Measurements from ENCODE around the gene FASTK.

Gene FASTK

DNA sequence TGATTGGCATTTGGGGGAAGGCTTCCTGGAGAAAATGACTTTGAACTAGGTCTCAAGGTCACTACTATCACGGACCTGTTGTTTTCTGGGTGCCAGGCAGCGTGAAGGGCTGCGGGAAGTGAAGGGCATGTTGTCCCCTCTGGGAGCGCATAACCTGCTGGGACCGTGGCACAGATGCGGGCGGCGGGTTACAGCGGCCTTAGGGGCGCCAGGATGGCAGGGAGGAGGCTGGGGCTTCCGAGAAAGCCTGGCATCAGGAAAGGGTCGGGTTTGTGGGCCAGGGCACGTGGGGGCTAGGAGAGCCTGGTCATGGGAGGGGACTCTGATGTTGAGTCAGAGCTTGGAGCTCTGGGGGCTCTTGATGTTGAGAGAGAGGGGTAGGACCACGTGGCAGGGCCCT, 15.1 kb downstream of the FASTK start:
- DNase-seq (ENCODE audit: low read depth in 2 of 2) = no peak

DNA sequence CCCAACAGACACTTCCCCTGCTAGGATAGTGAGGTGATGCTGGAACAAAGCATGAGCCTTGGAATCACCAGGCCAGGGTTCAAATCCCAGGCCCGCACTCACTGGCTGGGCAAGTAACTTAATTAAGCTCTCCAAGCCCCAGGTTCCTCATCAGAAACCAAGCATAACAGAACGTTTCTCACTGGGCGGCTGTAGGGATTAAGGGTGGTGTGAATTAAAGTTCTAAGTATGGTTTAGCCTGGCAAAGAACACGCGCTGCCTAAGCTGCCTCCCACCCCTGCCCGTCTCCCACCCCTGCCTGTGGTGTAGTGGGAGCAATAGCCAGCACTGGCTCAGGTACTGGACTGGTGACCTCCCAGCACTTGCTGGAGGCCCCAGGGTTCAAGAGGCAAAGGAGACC, 15.6 kb downstream of the FASTK start:
- no peak for DNase-seq (ENCODE audit: low read depth in 2 of 2)

DNA sequence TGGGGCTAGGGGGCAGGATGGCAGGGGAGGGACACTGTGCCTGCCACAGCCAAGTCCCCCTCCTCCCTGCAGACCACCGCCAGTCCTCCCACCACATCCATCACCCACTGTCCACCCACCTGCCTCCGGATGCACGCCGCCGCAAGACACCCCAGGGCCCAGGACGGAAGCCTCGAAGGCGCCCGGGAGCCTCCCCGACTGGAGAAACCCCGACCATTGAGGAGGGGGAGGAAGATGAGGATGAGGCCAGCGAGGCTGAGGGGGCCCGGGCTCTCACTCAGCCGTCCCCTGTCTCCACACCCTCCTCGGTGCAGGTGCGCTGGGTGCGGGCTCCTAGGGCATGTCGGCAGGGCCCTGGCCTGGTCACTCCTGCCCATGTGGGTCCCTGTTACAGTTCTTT, 16.2 kb downstream of the FASTK start:
- no peak for DNase-seq (ENCODE audit: low read depth in 2 of 2)

DNA sequence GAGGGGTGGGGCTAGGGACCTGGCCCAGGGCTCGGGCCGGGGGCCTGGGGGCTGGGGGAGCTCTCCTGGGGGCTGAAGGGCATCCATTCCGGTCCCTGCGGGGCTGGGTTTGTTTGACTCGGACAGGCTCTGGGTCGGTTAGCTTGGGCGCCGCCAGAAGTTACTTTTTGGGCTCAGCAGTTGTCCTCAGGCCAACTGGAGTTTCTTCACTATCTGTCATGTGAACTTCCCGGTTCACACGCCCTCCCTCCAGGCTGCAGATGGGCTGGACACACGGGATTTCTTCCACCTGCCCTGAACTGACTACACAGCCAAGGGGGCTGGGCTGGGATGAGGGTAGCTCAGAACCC, 17.4 kb downstream of the FASTK start:
- no peak for DNase-seq (ENCODE audit: low read depth in 2 of 2)

DNA sequence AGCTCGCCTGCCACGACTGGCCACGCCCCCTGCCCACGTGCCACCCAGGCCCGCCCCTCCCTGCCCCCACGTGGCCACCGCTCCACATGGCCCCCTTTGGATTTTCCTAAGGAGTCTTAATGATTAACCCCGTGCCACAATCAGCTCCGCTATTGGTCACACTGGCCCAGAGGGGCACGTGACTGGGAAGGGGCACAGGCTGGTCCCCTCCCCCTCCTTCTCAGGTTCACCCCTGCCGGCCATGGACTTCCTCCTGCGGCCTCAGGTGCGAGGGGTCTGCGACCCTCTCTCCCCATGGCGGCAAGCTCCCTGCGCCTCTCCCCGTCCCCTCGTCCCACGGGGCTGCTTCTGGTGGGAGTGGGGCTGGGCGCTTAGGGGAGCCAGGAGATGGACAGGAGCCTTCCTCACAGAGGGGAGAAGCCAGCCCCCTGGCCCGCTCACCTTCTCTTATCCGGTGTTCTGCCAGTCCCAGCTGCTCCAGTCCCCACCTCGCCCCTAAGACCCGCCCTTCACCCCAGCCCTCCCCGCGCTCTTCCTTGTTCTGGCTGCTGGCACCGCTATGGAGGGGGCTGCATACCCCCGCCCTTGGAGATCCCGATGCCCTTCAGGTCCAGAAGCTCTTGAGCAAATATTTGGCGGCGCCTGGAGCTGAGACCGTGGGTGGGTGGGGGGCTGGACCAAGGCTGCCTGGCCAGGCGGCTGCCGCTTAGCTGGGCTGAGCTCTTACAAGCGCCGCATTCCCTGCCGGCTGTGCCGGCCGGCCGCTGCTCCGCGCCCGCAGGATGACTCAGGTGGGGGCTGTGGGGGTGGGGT, 18.0 kb downstream of the FASTK start:
- no peak for DNase-seq (ENCODE audit: low read depth in 2 of 2)

DNA sequence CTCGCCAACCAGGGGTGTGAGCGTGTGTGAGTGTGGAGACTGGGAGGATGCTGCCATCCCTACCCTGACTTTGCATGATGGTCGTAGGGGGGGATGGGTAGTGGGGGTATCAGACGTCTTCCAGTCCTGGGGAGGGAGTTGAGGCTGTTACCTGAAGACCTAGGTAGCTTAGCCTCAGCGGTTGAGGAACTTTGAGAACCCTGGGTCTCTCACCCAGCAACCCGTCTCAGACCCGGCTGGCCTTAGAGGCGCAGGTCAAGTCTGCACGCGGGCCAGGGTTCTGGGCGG, 18.6 kb downstream of the FASTK start:
- no peak for DNase-seq (ENCODE audit: low read depth in 2 of 2)

DNA sequence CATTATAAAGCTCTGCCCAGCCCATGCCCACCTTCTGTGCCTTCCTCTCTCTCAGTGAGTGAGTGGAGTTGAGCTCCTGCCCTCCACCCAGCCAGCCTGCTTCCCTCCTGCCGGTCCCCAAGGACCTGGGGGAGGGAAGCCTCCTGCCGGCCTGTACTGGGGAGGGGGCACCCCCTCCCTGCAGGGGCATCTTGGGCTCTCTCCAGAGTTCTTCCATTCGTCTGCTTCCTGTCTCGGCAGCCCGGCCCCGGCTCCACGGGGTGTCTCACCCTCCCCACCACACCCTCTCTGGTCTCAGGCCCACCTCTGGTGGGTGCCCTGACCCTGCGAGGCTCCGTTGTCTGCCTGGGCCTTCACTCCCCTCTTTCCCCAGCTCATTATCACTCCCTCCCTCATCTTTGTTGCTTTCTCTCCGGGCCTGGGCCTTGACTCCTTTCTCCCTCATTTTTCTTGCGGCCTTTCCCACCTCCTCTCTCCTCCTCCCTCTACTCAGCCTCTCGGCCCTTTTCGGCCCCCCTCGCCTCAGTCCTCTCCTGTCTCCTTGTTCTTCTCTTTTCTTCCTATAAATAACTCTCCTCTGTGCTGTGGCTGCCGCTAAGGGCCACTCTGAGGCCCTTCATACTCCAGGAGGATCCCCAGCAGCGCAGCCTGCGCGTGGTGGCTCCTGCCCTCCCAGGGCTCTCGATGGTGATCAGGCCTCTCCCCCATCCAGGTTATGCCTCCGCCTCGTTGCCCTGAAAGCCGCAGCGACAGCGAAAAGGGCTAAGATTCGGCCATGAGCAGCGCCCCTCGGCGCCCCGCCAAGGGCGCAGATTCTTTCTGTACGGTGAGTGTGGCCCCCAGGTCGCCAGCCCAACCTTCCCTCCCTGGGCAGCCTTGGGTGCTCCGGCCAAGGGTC, 19.1 kb downstream of the FASTK start:
- DNase-seq (ENCODE audit: low read depth in 2 of 2) = no peak

DNA sequence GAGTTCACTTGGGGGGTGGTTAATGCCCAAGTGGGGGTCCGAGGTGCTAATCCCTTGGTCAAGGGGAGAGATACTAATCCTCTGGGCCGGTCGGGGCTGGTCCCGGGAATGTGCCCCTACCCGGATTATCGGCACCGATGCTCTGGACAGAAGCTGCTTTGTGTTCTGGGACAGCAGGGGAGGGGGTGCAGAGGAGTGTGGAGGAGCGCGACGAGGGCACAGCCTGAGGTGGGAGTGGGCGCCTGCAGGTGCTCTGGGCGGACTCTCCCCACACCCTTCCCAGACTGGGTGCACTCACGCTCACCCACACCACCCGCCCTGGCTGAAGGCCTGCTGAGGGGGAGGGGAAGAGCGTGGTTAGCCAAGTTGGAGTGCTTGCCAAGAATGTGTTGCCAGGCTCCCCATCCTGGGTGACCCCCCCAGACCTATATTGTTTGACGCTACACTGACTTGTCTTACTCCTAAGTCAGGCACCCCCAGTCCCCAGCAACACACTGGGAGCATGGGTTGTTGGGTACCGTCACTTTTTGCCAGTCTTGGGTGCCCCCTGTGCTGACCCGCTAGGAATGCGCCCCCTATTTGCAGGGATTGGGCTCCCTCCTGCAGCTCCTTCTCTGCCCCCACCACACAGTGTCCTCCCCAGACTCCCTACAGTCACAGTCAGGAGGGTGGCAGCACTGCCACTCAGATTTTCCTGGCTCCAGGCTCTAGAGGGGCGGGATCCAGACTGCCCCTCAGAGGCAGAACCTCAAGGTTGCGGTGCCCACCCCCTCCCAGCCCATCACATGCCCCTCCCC, 20.0 kb downstream of the FASTK start:
- DNase-seq (ENCODE audit: low read depth in 2 of 2) = no peak

DNA sequence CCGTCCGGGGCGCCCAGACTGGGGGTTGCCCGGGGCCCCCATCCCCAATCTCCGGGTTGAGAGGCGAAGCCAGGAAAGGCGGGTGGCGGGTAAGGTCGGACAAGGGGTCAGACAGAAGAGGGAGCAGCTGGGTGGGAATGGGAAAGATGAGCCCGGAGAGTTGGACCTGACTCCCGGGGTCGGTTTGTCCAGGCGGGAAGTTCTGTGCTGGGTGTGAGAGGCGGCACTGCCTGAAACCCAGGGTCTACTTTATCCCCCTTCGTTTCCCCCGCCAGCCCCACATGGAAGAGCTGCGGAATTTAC, 20.5 kb downstream of the FASTK start:
- DNase-seq (ENCODE audit: low read depth in 2 of 2) = no peak

DNA sequence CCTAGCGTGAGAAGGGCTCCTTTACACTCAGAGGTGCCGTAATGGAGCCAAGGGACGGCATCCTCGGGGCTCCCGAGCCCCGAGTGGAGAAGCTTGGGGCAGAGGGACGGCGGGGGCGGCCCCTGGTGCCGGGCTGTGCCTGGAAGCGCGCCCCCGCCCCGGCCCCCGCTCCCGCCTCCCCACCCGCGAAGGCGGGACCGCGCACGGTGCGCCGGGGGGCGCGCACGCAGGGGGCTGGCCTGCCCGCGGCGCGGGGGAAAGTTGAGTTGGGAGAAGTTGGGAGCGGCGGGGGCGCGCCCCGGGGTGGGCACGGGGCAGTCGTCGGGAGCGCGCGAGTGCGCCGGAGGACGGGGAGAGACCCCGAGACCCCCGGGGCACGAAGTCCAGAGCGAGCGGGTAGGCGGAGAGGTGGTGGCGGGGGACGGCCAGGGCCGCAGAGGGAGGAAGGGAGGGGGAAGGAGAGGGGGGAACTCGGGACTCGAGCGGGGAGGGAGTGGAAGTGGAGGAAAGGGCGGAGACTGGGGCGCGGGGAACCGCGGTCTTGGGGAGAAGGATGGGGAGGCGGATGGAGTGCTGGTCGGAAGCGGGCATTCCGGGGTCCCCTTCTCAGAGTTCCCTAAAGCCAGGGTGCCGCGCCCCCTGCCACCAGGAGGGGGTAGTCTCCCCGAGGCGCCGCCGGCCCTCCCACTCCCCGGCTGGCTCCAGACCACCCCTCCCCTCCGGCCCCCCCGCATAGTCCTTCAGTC, 21.1 kb downstream of the FASTK start, which contains the start of gene SLC4A2:
SLC4A2 (plus strand) TSS at position 223 of the 746 bp plus-strand sequence. CDS start 2,399 bp downstream, outside the sequence.
- peak; percentile 52 to 69 for DNase-seq (ENCODE audit: low read depth in 2 of 2)

DNA sequence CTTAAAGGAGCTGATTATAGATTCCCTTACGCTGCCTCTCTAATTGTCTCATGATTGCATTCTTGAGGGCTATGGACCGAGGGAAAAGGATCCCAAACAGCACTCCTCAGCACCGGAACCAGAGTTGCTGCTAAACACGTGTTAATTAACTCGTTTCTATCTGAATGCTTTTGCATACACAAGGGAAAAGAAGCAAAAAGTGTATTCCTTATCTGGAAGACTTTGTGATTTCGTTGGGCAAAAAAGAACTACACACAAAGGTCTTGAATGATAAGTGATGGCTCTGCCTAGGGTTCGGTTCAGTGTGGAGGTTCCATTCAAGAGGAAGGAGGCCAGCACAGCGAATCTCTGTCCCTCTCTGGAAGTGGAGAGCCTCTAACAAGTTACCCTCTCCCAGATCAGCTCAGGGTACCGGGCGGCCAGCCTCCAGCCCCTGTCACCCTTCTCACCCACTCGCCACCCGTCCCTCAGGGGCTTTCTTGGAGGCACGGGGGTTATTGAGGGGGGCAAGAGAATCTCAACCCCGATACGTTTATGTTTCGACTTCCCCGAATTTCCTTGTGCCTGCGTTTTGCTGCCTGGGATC, 21.7 kb downstream of the FASTK start:
- no peak for DNase-seq (ENCODE audit: low read depth in 2 of 2)

DNA sequence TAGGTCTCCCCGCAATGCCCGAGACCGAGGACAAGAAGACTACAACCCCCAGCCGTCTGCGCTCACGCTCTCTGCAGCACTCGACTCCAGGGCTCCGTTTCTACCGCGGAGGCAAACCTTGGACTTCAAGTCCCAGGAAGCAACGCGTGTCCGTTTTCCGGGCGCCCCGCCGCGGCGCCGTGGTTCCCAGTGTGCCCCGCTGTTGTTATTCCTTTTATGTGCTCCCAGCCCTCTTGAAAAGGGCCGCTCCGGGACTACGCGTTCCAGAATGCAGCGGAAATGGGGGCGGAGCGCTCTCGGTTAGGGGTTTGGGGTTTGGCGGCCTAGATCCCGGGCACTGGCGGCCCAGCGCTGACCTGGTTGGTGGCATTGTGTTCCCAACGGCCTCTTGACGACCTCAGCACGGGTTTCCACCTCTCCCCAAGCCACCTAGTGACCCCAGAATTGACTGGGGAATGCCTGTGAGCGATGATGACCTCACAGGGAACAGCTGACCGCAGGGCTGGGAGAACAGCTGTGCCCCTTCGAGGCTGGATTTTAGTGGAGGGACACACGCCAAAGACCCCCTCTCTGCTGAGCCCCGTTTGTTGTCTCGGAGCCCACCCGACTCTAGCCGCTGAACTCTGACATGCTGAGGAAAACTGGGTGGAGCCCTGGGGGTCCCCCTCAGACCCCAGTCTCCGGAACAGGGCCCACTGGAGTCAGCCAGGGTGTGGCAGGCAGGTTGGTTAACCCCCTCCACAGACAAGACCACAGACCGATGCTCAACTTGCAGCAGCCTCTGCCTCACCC, 22.4 kb downstream of the FASTK start:
- DNase-seq (ENCODE audit: low read depth in 2 of 2) = peak; percentile 97

DNA sequence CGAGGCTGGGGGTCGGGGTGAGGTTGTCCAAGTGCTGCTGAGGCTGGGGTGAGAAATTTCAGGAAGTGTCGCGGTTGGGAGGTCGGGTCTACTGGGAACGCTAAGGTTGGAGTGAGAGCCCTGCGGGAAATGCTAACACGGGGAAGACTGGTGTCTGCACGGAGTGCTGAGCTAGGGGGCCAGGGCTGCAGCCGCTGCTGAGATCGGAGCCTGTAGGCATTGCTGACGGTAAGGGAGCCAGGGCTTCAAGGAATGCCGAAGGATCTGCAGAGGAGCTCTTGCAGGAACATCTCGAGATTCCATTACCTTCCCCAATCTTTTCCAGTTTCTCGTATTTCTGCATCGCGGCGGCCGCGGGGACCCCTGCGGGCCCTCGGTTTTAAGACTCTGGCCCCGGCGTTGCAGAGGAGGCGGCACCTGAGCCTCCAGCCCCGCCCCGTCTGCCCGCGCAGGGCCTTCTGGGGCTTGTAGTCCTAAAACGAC, 23.1 kb downstream of the FASTK start, which contains the start of gene CDK5:
CDK5 (minus strand) TSS at position 392 of the 483 bp plus-strand sequence; CDS start at position 343, 49 bp downstream.
- DNase-seq (ENCODE audit: low read depth in 2 of 2) = no peak

DNA sequence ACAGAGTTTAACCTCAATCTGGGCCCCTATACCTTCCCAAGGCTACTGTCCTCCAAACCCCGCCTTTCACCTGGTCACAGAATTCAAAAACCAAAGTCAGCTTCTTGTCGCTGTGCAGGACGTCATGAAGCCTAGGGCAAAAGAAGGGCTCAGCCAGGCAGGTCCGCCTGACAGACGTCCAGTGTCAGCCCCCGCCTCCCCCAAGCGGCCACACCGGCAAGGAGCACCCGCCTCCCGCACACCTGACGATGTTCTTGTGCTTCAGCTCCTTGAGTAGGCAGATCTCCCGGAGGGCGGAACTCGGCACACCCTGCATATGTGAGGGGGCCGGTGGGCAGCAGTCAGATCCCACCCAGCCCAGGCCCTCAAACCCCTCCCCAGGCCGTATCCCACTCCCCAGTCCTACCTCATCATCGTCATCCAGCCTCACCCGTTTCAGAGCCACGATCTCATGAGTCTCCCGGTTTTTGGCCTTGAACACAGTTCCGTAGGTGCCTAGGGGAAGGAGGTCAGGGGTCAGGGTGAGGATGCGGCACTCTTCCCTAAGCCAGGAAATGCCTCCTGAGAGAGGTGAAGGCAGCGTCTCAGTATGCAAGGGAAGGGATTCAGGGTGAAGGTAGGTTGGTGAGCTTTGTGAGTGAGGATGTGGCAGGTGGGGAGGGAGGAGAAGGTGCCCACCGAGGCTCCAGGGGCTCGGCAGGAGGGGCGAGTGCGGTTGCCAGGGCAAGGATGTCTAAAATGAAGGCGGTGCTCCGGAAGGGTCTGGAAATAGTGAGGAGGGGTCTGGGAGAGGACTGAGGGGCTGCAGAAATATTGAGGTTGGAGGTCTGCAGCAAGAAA, 23.7 kb downstream of the FASTK start:
- no peak for DNase-seq (ENCODE audit: low read depth in 2 of 2)

DNA sequence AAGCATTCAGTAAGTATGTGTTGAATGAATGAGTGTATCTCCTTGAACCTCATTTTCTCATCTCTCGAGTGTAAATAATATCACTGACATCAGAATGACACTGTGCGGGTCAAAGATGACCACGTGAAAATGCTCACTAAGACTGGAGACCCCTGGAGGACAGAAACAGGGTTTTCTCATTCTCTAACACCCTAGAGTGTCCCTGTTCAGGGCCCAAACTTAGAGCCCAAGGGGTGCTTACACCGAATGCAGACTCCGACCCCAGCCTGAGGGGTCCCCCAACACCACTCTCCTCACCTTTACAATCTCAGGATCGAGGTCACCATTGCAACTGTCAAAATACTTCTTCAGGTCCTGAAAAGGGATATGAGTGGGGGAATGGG, 24.3 kb downstream of the FASTK start:
- no peak for DNase-seq (ENCODE audit: low read depth in 2 of 2)

DNA sequence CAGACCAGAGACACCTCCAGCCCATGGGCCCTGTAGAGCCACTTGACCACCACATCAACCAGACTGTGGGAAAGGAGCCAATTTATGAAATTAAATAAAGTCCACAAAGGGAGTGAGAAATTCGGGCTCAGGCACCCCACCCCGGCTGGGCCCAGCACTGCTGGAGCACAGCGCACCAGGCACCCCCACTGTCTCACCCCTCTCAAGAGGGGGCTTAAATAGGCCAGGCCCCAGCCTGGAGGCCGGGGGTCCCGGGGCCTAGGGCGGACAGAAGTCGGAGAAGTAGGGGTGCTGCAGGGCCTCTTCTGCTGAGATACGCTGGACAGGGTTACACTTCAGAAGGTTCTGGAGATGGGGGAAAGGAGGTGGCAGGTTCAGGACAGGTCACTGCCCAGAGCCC, 26.9 kb downstream of the FASTK start:
- no peak for DNase-seq (ENCODE audit: low read depth in 2 of 2)

DNA sequence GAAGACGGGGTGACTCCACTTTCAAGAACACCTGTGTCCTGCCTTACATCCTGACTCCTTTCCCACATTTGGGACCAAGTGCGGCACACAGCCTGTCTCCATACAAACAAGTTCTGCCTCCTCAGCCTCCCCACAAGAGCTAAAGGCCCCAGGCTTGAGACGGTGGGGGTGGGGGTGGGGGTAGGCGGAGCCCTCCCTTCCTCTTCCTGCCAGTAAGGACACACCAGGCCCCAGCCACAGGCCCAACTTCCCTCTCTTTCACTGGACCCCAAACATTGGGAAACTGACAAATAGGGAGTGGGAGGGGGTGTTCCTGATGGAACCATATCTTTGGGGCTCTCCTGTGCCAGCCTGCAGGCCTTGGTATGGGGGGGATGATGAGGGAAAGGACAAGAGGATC, 27.5 kb downstream of the FASTK start:
- no peak for DNase-seq (ENCODE audit: low read depth in 2 of 2)

DNA sequence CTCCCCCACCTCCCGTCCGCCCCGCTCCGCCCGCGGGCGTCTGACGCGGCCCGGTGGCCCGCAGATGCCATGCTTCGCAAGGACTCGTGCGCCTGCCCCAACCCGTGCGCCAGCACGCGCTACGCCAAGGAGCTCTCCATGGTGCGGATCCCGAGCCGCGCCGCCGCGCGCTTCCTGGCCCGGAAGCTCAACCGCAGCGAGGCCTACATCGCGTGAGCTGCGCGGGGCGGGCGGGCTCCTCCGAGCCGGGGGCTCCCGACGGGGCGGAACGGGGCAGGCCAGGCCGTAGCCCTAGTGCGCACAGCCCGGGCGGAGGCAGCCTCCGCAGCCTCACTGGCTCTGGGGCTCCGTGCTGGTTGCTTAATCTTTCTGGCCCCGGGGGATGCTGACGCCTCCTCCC, 29.5 kb downstream of the FASTK start:
- DNase-seq (ENCODE audit: low read depth in 2 of 2) = peak in 1 of 2 donors; percentile 25

DNA sequence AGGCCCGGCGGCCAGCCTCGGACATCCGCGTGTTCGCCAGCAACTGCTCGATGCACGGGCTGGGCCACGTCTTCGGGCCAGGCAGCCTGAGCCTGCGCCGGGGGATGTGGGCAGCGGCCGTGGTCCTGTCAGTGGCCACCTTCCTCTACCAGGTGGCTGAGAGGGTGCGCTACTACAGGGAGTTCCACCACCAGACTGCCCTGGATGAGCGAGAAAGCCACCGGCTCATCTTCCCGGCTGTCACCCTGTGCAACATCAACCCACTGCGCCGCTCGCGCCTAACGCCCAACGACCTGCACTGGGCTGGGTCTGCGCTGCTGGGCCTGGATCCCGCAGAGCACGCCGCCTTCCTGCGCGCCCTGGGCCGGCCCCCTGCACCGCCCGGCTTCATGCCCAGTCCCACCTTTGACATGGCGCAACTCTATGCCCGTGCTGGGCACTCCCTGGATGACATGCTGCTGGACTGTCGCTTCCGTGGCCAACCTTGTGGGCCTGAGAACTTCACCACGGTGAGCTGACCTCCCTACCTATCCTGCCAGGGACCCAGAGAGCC, 31.6 kb downstream of the FASTK start:
- DNase-seq (ENCODE audit: low read depth in 2 of 2) = no peak

Measured in stimulated activated CD8-positive, alpha-beta memory T cell treated with anti-CD3 and anti-CD28 coated beads, Interleukin-15, amount 100 ng/mL, for 48 hours (primary cell).